Naive thymus-derived CD4-positive, alpha-beta T cell (primary cell): ENCODE measurements around the gene LNPK. TPM values are rescaled to one million over a fixed set of nuclear protein-coding genes. Genes with fewer than 3 reads are reported as not detected.

Source experiments
- ATAC-seq: fragments of 150-1000 bp; cut with Tn5 transposase; 2 replicates; pipeline ENCODE4 v1.10.0; 2021; ENCODE audit warnings: mild to moderate bottlenecking, moderate library complexity
- CTCF ChIA-PET: fragments of 350-600 bp; sonication (Branson Sonifier 250); formaldehyde crosslinking; loops from one replicate; lab custom pipeline; 2021; ENCODE audit warnings: antibody characterized with exemption; lab: Charles Lee
- POLR2A ChIA-PET: fragments of 350-600 bp; sonication (Branson Sonifier 250); formaldehyde crosslinking; loops from one replicate; lab custom pipeline; 2021; ENCODE audit warnings: antibody characterized with exemption, inconsistent platforms; lab: Charles Lee
- DNase-seq, 9 donors: peaks; one replicate each; pipeline versions ENCODE4 v3.0.0 to v3.0.0-alpha.2; 2020 to 2022; ENCODE audit warnings: mixed read lengths in 1 of 9
- H3K27ac ChIP-seq: one replicate; pipeline ENCODE4 v1.7.0; 2013; ENCODE audit warnings: mild to moderate bottlenecking, low read depth, low read length, moderate library complexity
- H3K27me3 ChIP-seq, 2 donors: one replicate each; pipeline ENCODE4 v1.7.0; 2013; ENCODE audit warnings: low read length in 2 of 2, mild to moderate bottlenecking in 2 of 2, moderate library complexity in 2 of 2; ENCODE audit not compliant: control insufficient read depth in 2 of 2, insufficient read depth in 2 of 2
- H3K36me3 ChIP-seq, 3 experiments: 1 replicate in 2 of 3; 2 replicates in 1 of 3; pipeline ENCODE4 v1.7.0; 2013; ENCODE audit warnings: low read length in 3 of 3, mild to moderate bottlenecking in 3 of 3, moderate library complexity in 1 of 3; ENCODE audit not compliant: insufficient read depth in 3 of 3, control insufficient read depth in 2 of 3
- H3K4me1 ChIP-seq, 2 donors: one replicate each; pipeline ENCODE4 v1.7.0; 2013; ENCODE audit warnings: low read length in 2 of 2, mild to moderate bottlenecking in 2 of 2, moderate library complexity in 1 of 2; ENCODE audit not compliant: control insufficient read depth in 2 of 2, insufficient read depth in 2 of 2
- H3K4me3 ChIP-seq: 2 replicates; pipeline ENCODE4 v1.7.0; 2013; ENCODE audit warnings: mild to moderate bottlenecking, low read length
- H3K9me3 ChIP-seq, 3 experiments: 1 replicate in 2 of 3; 2 replicates in 1 of 3; pipeline ENCODE4 v1.7.0; 2013; ENCODE audit warnings: low read length in 3 of 3; ENCODE audit not compliant: control insufficient read depth in 2 of 3
- H3K27ac Mint-ChIP-seq, 9 donors: one replicate each; pipeline ENCODE4 v1.8.0; 2020 to 2022; ENCODE audit warnings: mixed read lengths in 9 of 9, mild to moderate bottlenecking in 8 of 9, moderate library complexity in 5 of 9, inconsistent platforms in 2 of 9
- H3K27me3 Mint-ChIP-seq, 5 donors: one replicate each; pipeline ENCODE4 v1.8.0; 2021 to 2022; ENCODE audit warnings: mixed read lengths in 5 of 5, mild to moderate bottlenecking in 1 of 5
- H3K36me3 Mint-ChIP-seq, 5 donors: one replicate each; pipeline ENCODE4 v1.8.0; 2020 to 2022; ENCODE audit warnings: mixed read lengths in 5 of 5, mild to moderate bottlenecking in 3 of 5, inconsistent platforms in 1 of 5
- H3K4me1 Mint-ChIP-seq, 7 donors: one replicate each; pipeline ENCODE4 v1.8.0; 2020 to 2022; ENCODE audit warnings: mixed read lengths in 7 of 7, mild to moderate bottlenecking in 3 of 7, inconsistent platforms in 1 of 7
- H3K4me3 Mint-ChIP-seq, 10 donors: one replicate each; pipeline ENCODE4 v1.8.0; 2020 to 2022; ENCODE audit warnings: mild to moderate bottlenecking in 10 of 10, mixed read lengths in 10 of 10, moderate library complexity in 6 of 10, inconsistent platforms in 2 of 10
- H3K9me3 Mint-ChIP-seq, 11 donors: one replicate each; pipeline ENCODE4 v1.8.0; 2020 to 2022; ENCODE audit warnings: mixed read lengths in 11 of 11, mild to moderate bottlenecking in 4 of 11, inconsistent platforms in 1 of 11, moderate library complexity in 1 of 11
- intact Hi-C, 2 donors: fragments of 100-400 bp; cut with micrococcal nuclease; formaldehyde crosslinking; loops; one replicate each; pipeline ENCODE4 v1.15.1; 2023
- polyA plus RNA-seq, 2 donors: library from polyadenylated mRNA; unstranded; fragments of 300-500 nt; fragmentation: Illumina TruSeq; gene quantifications; one replicate each; pipeline ENCODE4 v1.2.3, GENCODE V29; 2021
- total RNA-seq, 6 experiments: library from RNA in 5 of 6; stranded (reverse) in 5 of 6; gene quantifications; 1 replicate in 5 of 6; 2 replicates in 1 of 6; pipeline ENCODE4 v1.2.3 and lab custom pipeline; 2021 to 2026

Gene LNPK
- total and polyA plus RNA-seq, 7 experiments from 2014 or later = 13.7 to 36.8 (median 24.0) TPM

DNA sequence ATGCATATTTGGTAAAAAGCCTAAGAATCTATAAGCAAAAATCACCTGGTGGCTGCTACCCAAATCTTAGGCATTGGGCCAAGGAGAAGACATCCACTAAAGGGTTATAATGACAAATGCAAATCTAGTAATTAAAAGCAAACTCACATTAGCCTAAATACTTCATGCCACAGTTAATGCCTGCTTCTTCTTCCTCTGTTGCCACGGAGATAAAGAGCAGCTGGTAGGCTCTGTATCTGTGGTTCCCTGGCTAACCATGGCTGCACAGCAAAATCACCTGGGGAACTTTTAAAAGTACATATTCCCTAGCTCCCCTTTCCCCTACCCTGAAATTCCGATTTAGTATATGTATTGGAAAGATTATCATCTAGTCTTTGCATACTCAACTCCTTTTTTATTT, 114.3 kb downstream of the LNPK start:
- H3K36me3 ChIP-seq = no peaks in the 10 kb centered on the region
- no peaks in the 10 kb centered on the region for H3K27me3 ChIP-seq
- H3K36me3 Mint-ChIP-seq = no peaks in the 10 kb centered on the region
- no peak overlapping the region for H3K4me3 ChIP-seq
- H3K27ac Mint-ChIP-seq = no peak overlapping the region
- CTCF ChIA-PET = no interaction called here
- H3K4me1 Mint-ChIP-seq = no peaks in the 10 kb centered on the region
- peaks cover 0 to 2% (median 0%) of the 10 kb centered on the region in 11 donors for H3K9me3 Mint-ChIP-seq
- POLR2A ChIA-PET = no interaction called here
- intact Hi-C loops = no loop called here
- no peak overlapping the region for H3K27ac ChIP-seq
- H3K27me3 Mint-ChIP-seq = peaks cover 13 to 50% (median 36%) of the 10 kb centered on the region in 5 donors
- no peaks in the 10 kb centered on the region for H3K4me1 ChIP-seq
- DNase-seq (no peak), ATAC-seq (no peak)
- no peaks in the 10 kb centered on the region for H3K9me3 ChIP-seq
- no peak overlapping the region for H3K4me3 Mint-ChIP-seq

- no peaks in the 10 kb centered on the region for H3K36me3 ChIP-seq
- POLR2A ChIA-PET = no interaction called here
- no peaks in the 10 kb centered on the region for H3K4me1 ChIP-seq
- DNase-seq = no peak
- Mint-ChIP-seq H3K27me3 (peaks cover 9 to 37% (median 26%) of the 10 kb centered on the region in 5 donors), H3K4me1 (no peaks in the 10 kb centered on the region), H3K27ac (no peak overlapping the region), H3K4me3 (no peak overlapping the region), H3K9me3 (no peaks in the 10 kb centered on the region), H3K36me3 (no peaks in the 10 kb centered on the region)
- intact Hi-C loops = no loop called here
- CTCF ChIA-PET = no interaction called here
- no peaks in the 10 kb centered on the region for H3K9me3 ChIP-seq
- H3K27ac ChIP-seq = no peak overlapping the region
- H3K27me3 ChIP-seq = no peaks in the 10 kb centered on the region
- no peak for ATAC-seq
- no peak overlapping the region for H3K4me3 ChIP-seq
Observed at GRCh38 chr2:175884697-175885393, 117.2 kb downstream of the LNPK start.

DNA sequence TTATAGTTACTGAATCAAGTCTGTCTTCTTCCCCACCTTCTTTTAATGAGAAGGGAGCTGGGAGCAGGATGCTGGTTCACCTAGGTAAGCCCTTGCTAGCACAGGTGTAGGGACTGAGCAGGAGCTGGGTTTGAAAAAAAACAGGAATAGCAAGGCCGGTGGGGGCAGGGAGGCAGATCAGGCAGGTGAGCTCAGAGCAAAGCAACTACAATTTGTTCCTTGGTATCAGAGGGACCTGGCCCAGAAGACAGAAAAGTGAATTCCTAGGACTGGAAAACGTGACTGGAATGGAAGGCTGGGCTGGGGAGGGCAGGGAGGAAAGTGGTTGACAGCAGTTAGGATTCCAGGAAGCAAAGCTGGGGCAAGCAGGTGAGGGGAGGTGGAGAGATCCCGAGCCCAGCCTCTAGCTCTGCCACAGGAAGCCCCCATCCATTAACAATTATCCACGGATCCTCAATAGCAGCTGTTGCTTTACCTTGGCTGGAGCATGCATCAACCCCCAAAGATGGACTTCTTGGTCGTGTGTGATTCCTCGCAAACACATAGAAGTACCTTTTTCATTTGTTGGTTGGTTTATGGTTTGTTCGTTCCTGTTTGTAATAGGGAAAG, 118.4 kb downstream of the LNPK start:
- no peak for DNase-seq
- H3K27me3 ChIP-seq = no peaks in the 10 kb centered on the region
- CTCF ChIA-PET = no interaction called here
- no peaks in the 10 kb centered on the region for H3K36me3 ChIP-seq
- no peak overlapping the region for H3K27ac ChIP-seq
- H3K4me1 ChIP-seq = no peaks in the 10 kb centered on the region
- intact Hi-C loops = no loop called here
- H3K4me1 Mint-ChIP-seq = no peaks in the 10 kb centered on the region
- peaks cover 9 to 32% (median 23%) of the 10 kb centered on the region in 5 donors for H3K27me3 Mint-ChIP-seq
- H3K4me3 ChIP-seq = no peak overlapping the region
- H3K9me3 Mint-ChIP-seq = no peaks in the 10 kb centered on the region
- POLR2A ChIA-PET = no interaction called here
- no peak overlapping the region for H3K4me3 Mint-ChIP-seq
- H3K27ac Mint-ChIP-seq = no peak overlapping the region
- ATAC-seq = no peak
- H3K36me3 Mint-ChIP-seq = no peaks in the 10 kb centered on the region
- no peaks in the 10 kb centered on the region for H3K9me3 ChIP-seq

DNA sequence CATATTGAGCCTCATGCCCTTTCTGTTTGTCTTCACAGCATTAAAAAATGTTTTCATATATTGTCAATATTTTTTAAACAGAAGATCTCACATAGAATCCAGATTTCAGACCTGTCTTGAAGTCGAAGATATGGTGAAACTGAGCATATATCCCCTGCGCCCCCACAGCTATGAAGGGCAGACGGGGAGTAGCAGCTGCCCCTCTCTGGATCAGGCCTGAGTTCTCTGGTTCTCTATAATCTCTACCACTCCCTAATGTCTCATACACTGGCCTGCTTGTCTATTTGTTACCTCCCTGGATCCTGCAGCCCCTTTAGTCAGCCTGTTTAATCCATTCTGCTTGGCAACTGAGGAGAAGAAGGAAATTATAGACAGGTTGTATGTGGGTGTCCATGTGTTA, 122.4 kb downstream of the LNPK start:
- Mint-ChIP-seq H3K4me3 (no peak overlapping the region), H3K27ac (no peak overlapping the region), H3K4me1 (no peaks in the 10 kb centered on the region), H3K36me3 (no peaks in the 10 kb centered on the region), H3K27me3 (peaks cover 0 to 30% (median 9%) of the 10 kb centered on the region in 5 donors), H3K9me3 (no peaks in the 10 kb centered on the region)
- no peaks in the 10 kb centered on the region for H3K4me1 ChIP-seq
- H3K36me3 ChIP-seq = no peaks in the 10 kb centered on the region
- no peak overlapping the region for H3K4me3 ChIP-seq
- ATAC-seq = no peak
- ChIA-PET CTCF (no interaction called here), POLR2A (no interaction called here)
- no peak for DNase-seq
- H3K27ac ChIP-seq = no peak overlapping the region
- H3K27me3 ChIP-seq = peaks cover 0 to 2% of the 10 kb centered on the region in 2 donors
- intact Hi-C loops = no loop called here
- H3K9me3 ChIP-seq = no peaks in the 10 kb centered on the region

DNA sequence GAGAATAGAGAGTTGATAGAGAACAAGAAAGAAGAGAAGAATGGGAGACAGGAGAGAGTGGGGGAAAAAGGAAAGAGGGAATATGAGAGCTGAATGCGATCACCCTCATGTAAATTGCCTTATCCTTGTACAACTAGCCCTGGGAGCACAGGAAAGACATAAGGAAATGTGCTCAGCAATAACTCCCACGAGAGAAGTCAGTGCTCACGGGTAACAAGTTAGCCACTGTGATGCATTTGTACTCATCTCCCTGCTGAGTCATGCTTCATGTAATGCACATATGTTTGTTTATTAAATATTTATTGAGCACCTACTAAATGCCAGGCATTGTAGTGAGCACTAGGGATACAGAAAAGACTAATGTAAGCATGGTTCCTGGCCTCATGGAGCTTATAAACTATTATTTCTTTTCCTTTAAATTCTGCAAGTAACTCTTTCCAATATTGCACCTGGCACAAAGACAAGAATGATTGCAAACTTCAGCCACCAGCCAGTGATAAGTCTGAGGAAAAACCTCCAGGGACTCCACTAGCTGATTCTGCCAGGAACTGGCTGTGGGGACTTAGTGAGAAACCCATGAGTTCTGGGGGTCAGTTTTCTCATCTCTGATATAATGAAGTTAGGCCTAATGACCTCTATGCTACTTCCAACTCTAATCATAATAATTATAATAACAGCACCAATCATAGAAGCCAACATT, 124.1 kb downstream of the LNPK start:
- H3K9me3 ChIP-seq = no peaks in the 10 kb centered on the region
- no peaks in the 10 kb centered on the region for H3K36me3 ChIP-seq
- no peak overlapping the region for H3K27ac ChIP-seq
- H3K27me3 ChIP-seq = peaks cover 0 to 2% of the 10 kb centered on the region in 2 donors
- ATAC-seq = no peak
- H3K4me3 Mint-ChIP-seq = no peak overlapping the region
- H3K36me3 Mint-ChIP-seq = no peaks in the 10 kb centered on the region
- CTCF ChIA-PET = no interaction called here
- no peaks in the 10 kb centered on the region for H3K9me3 Mint-ChIP-seq
- H3K4me1 ChIP-seq = no peaks in the 10 kb centered on the region
- H3K27me3 Mint-ChIP-seq = peaks cover 0 to 35% (median 10%) of the 10 kb centered on the region in 5 donors
- intact Hi-C loops = no loop called here
- no peak overlapping the region for H3K27ac Mint-ChIP-seq
- DNase-seq = no peak
- no peak overlapping the region for H3K4me3 ChIP-seq
- H3K4me1 Mint-ChIP-seq = no peaks in the 10 kb centered on the region
- POLR2A ChIA-PET = no interaction called here

- H3K9me3 ChIP-seq = no peaks in the 10 kb centered on the region
- no peaks in the 10 kb centered on the region for H3K36me3 Mint-ChIP-seq
- peaks cover 0 to 2% of the 10 kb centered on the region in 2 donors for H3K27me3 ChIP-seq
- peaks cover 6 to 43% (median 18%) of the 10 kb centered on the region in 5 donors for H3K27me3 Mint-ChIP-seq
- no peak overlapping the region for H3K4me3 Mint-ChIP-seq
- H3K9me3 Mint-ChIP-seq = no peaks in the 10 kb centered on the region
- ATAC-seq (no peak), DNase-seq (no peak)
- no peak overlapping the region for H3K27ac ChIP-seq
- CTCF ChIA-PET = no interaction called here
- POLR2A ChIA-PET = no interaction called here
- H3K4me1 ChIP-seq = no peaks in the 10 kb centered on the region
- H3K4me3 ChIP-seq = no peak overlapping the region
- intact Hi-C loops = no loop called here
- H3K27ac Mint-ChIP-seq = no peak overlapping the region
- H3K4me1 Mint-ChIP-seq = no peaks in the 10 kb centered on the region
- no peaks in the 10 kb centered on the region for H3K36me3 ChIP-seq
Observed at GRCh38 chr2:175874291-175874690, 127.8 kb downstream of the LNPK start.
